DOHH2 (cell line): Measurements from ENCODE around the gene CTNNBL1.

ENCODE experiments used
- H3F3A ChIP-seq: fragments of 200-600 bp; sonication (generic), shearing (Covaris generic); 2 replicates; pipeline ENCODE4 v1.6.0; 2016; ENCODE audit warnings: antibody characterized with exemption, mild to moderate bottlenecking; ENCODE audit not compliant: control insufficient read depth, insufficient read depth
- H3K27ac ChIP-seq: fragments of 200-600 bp; sonication (generic); 2 replicates; pipeline ENCODE4 v1.5.1; 2014; ENCODE audit warnings: low read depth, mild to moderate bottlenecking, low read length, moderate library complexity
- H3K27me3 ChIP-seq: fragments of 200-600 bp; sonication (generic); 2 replicates; pipeline ENCODE4 v1.6.1; 2014; ENCODE audit warnings: mild to moderate bottlenecking, low read length, mixed read lengths; ENCODE audit not compliant: control insufficient read depth
- H3K36me3 ChIP-seq: fragments of 200-600 bp; sonication (generic); 2 replicates; pipeline ENCODE4 v1.6.1; 2014; ENCODE audit warnings: mild to moderate bottlenecking, low read length, moderate library complexity, mixed read lengths; ENCODE audit not compliant: control insufficient read depth
- H3K4me1 ChIP-seq: fragments of 200-600 bp; sonication (generic); 2 replicates; pipeline ENCODE4 v1.6.1; 2014; ENCODE audit warnings: mild to moderate bottlenecking, low read length, mixed read lengths; ENCODE audit not compliant: control insufficient read depth
- H3K4me2 ChIP-seq: fragments of 200-600 bp; sonication (generic); 2 replicates; pipeline ENCODE4 v1.6.0; 2014; ENCODE audit warnings: mild to moderate bottlenecking, low read length, moderate library complexity
- H3K4me3 ChIP-seq: fragments of 200-600 bp; sonication (generic); 2 replicates; pipeline ENCODE4 v1.5.1; 2014; ENCODE audit warnings: mild to moderate bottlenecking, low read length, mixed read lengths
- H3K79me2 ChIP-seq: fragments of 200-600 bp; sonication (generic); 2 replicates; pipeline ENCODE4 v1.6.1; 2014; ENCODE audit warnings: mild to moderate bottlenecking, low read length, mixed read lengths; ENCODE audit not compliant: control insufficient read depth
- H3K9me2 ChIP-seq: fragments of 200-600 bp; sonication (generic); replicated peaks from 2 replicates; pipeline ENCODE4 v1.6.1; 2014; ENCODE audit warnings: mild to moderate bottlenecking, low read length, mixed read lengths; ENCODE audit not compliant: control insufficient read depth
- H3K9me3 ChIP-seq: fragments of 200-600 bp; sonication (generic); 2 replicates; pipeline ENCODE4 v1.6.1; 2014; ENCODE audit warnings: antibody characterized with exemption, low read length, mixed read lengths; ENCODE audit not compliant: control insufficient read depth, insufficient read depth
- H4K20me1 ChIP-seq: fragments of 200-600 bp; sonication (generic); 2 replicates; pipeline ENCODE4 v1.6.0; 2014; ENCODE audit warnings: low read depth, mild to moderate bottlenecking, antibody characterized with exemption, low read length, moderate library complexity; ENCODE audit not compliant: control insufficient read depth, insufficient read depth
- EZH2phosphoT487 ChIP-seq: fragments of 200-600 bp; sonication (generic); IDR thresholded peaks from 2 replicates; pipeline ENCODE4 v1.6.1; 2017; ENCODE audit warnings: borderline replicate concordance, mild to moderate bottlenecking, antibody characterized with exemption, low read length, moderate library complexity, mixed read lengths
- TF ChIP-seq, protein P1 (sequence below): fragments of 200-600 bp; sonication (generic); IDR thresholded peaks from one replicate; pipeline ENCODE4 v1.5.1; 2014; ENCODE audit warnings: antibody characterized with exemption, mild to moderate bottlenecking, low read depth, low read length; ENCODE audit not compliant: poor library complexity, severe bottlenecking

CTNNBL1 gene

DNA sequence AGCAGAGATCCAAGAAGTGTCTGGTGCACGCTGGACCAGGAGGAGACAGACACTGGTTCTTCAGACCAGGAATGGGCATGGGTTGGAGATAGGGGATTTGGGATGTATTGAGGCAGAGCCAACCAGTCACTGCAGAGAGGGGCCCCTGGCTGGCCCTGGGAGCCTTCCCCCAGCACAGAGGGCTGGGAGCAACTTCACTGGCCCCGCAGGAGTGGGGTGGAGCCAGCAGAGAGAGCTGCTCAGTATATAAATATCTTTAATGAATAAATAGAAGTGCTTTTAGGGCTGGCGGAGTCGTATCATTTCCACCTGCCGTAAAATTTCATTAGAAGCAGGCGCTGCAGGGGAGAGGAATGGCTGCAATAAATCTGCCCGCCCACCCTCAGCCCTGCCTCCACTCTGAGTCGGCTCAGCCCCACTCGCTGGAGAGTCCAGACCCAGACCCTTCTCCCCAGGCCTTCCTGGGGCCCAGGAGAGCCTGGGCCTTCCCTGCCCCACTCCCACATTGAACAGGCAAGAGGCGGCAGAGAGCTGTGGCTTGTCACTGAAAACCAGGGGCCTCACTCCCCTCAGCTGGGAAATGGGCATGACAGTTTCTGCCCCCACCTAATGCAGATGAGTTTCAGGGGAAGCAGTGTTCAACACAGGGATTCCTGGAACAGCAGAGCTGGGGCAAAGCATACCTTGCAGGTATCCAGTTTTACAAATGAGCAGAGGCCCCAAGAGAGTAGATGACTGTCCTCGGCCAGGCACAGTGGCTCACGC is 185.2 kb downstream of the CTNNBL1 start:
- no peak overlapping the region for H3K4me3 ChIP-seq
- H3K27me3 ChIP-seq = no peaks in the 10 kb centered on the region
- H3K27ac ChIP-seq = no peak overlapping the region
- H3K9me2 ChIP-seq = no peaks in the 10 kb centered on the region
- H3K4me1 ChIP-seq = no peaks in the 10 kb centered on the region
- TF ChIP-seq, protein P1, sequence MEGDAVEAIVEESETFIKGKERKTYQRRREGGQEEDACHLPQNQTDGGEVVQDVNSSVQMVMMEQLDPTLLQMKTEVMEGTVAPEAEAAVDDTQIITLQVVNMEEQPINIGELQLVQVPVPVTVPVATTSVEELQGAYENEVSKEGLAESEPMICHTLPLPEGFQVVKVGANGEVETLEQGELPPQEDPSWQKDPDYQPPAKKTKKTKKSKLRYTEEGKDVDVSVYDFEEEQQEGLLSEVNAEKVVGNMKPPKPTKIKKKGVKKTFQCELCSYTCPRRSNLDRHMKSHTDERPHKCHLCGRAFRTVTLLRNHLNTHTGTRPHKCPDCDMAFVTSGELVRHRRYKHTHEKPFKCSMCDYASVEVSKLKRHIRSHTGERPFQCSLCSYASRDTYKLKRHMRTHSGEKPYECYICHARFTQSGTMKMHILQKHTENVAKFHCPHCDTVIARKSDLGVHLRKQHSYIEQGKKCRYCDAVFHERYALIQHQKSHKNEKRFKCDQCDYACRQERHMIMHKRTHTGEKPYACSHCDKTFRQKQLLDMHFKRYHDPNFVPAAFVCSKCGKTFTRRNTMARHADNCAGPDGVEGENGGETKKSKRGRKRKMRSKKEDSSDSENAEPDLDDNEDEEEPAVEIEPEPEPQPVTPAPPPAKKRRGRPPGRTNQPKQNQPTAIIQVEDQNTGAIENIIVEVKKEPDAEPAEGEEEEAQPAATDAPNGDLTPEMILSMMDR = no peak
- TF ChIP-seq EZH2phosphoT487 = no peak
- no peak overlapping the region for H3K4me2 ChIP-seq
- no peaks in the 10 kb centered on the region for H3K9me3 ChIP-seq
- no peaks in the 10 kb centered on the region for H3K36me3 ChIP-seq
- no peaks in the 10 kb centered on the region for H4K20me1 ChIP-seq
- no peaks in the 10 kb centered on the region for H3K79me2 ChIP-seq
- H3F3A ChIP-seq = no peaks in the 10 kb centered on the region

DNA sequence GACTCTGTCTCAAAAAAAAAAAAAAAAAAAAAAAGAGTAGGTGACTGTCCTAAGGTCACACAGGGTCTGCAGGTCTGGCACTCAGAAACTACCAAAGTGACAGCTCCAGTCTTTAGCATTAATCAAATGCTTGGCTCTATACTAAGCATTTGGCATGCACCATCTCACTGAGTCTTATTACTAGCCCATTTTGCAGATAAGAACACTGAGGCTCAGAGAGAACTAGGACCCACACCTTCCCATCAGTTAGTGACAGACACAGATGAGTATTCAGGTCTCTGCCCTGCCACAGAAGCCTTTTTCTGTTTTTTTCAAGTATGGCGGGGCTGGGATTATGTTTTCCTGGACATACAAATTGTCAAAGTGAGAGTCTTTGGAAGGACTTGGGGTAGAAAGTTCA is 186.0 kb downstream of the CTNNBL1 start:
- no peaks in the 10 kb centered on the region for H3K4me1 ChIP-seq
- no peak overlapping the region for H3K4me2 ChIP-seq
- no peak overlapping the region for H3K27ac ChIP-seq
- no peaks in the 10 kb centered on the region for H3K36me3 ChIP-seq
- H3K4me3 ChIP-seq = no peak overlapping the region
- no peaks in the 10 kb centered on the region for H3F3A ChIP-seq
- H4K20me1 ChIP-seq = no peaks in the 10 kb centered on the region
- H3K9me2 ChIP-seq = no peaks in the 10 kb centered on the region
- no peaks in the 10 kb centered on the region for H3K9me3 ChIP-seq
- TF ChIP-seq EZH2phosphoT487 = no peak
- TF ChIP-seq, protein P1 = no peak
- H3K27me3 ChIP-seq = no peaks in the 10 kb centered on the region
- H3K79me2 ChIP-seq = no peaks in the 10 kb centered on the region

DNA sequence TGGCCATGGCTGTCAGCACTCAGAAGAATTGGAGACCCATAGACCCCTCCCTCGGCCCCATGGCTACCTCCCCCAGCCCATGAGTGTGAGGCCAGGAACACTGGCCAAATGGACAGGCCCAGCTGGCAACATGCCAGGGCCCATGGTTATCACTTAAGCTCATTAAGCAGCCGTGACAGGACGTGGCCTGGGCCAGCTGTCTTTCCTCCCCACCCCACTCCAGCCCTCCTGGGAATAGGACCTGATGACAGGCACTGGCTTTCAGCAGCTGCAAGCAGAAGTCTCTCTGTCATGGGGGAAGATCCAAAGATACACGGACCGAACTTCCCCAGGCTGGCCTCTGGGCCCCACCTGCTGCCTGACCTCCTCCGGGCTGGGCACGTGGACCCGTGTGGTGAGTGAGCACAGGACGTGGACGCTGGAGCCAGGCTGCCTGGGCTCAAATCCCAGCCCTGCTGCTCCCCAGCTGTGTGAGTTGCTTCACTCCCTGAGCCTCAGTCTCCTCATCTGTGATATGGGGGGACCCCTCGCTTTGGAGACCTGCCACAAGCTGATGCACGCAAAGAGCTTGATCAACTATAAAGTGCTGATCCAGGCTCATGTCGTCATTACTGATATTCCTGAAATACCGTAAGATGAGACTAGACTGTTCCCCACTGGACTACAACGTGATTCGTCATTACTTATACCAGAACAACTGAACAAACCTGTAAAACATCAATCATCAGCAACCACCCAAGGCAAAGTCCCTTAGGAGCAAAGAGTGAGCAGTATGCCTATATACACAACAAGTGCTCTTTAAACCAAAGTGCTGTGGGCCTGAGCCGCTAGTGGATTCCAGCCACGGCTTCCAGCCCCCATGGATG is 187.1 kb downstream of the CTNNBL1 start:
- Histone ChIP-seq H3K9me2 (no peaks in the 10 kb centered on the region), H3K9me3 (no peaks in the 10 kb centered on the region), H3K4me1 (no peaks in the 10 kb centered on the region), H3K27me3 (no peaks in the 10 kb centered on the region), H4K20me1 (no peaks in the 10 kb centered on the region), H3K36me3 (no peaks in the 10 kb centered on the region), H3K27ac (no peak overlapping the region), H3K4me3 (no peak overlapping the region), H3K4me2 (no peak overlapping the region), H3K79me2 (no peaks in the 10 kb centered on the region), H3F3A (no peaks in the 10 kb centered on the region)
- TF ChIP-seq EZH2phosphoT487 = no peak
- TF ChIP-seq, protein P1 = no peak
